Left ventricle myocardium superior (tissue), 1 donor: ENCODE data around the gene DENND4A. TPM values are rescaled to one million over a fixed set of nuclear protein-coding genes. Genes with fewer than 3 reads are reported as not detected.
A peak's percentile ranks its signal among the peaks of the same experiment; 100 is the strongest.

Experiments used
- ATAC-seq: fragments of 200-7000 bp; cut with Tn5 transposase; one replicate; pipeline ENCODE4 v1.9.1; 2020; ENCODE audit warnings: mild to moderate bottlenecking, moderate library complexity
- DNase-seq: peaks from one replicate; pipeline ENCODE4 v3.0.0-alpha.2; 2020
- intact Hi-C: fragments of 100-400 bp; cut with micrococcal nuclease; formaldehyde crosslinking; loops from one replicate; pipeline ENCODE4 v1.11.0; 2022
- total RNA-seq: library from RNA; stranded (reverse); fragmentation: NEBNext Ultra II Directional; extraction: Animal tissue kit (Norgen Biotek cat#: 25700); gene quantifications from one replicate; pipeline ENCODE4 v1.2.1, GENCODE V29; 2021
- donor health status: DM: no; HTN: yes; CAD: no; lungs with severe emphysema.

Gene DENND4A
- total RNA-seq, 1 donor from 2014 or later = 14.0 TPM

GRCh38 chr15:65651831-65652749 is 140.0 kb downstream of the DENND4A start:
- ATAC-seq (peak; percentile 45), DNase-seq (no peak)
- intact Hi-C loops = no loop called here

- ATAC-seq (no peak), DNase-seq (no peak)
- intact Hi-C loops = no loop called here
Observed at GRCh38 chr15:65651042-65651322, 141.1 kb downstream of the DENND4A start.

GRCh38 chr15:65650312-65651041 is 141.6 kb downstream of the DENND4A start:
- ATAC-seq = no peak

GRCh38 chr15:65646486-65646885 is 145.6 kb downstream of the DENND4A start:
- ATAC-seq (no peak), DNase-seq (no peak)
- intact Hi-C loops = no loop called here

More at GRCh38 chr15:65650312-65651041, 141.6 kb downstream of the DENND4A start:
- DNase-seq = no peak
- intact Hi-C loops = no loop called here

GRCh38 chr15:65645392-65645791 is 146.7 kb downstream of the DENND4A start:
- ATAC-seq = no peak
- intact Hi-C loops = no loop called here
- DNase-seq = no peak

- no peak for DNase-seq
- ATAC-seq = no peak
- intact Hi-C loops = no loop called here
Observed at GRCh38 chr15:65644282-65644681, 147.8 kb downstream of the DENND4A start.

GRCh38 chr15:65642594-65642993 is 149.5 kb downstream of the DENND4A start:
- DNase-seq (no peak), ATAC-seq (no peak)
- intact Hi-C loops = no loop called here

- ATAC-seq = peak; percentile 16
- intact Hi-C loops = no loop called here
- DNase-seq = no peak
Observed at GRCh38 chr15:65641768-65642475, 150.2 kb downstream of the DENND4A start.

GRCh38 chr15:65639509-65639908 is 152.6 kb downstream of the DENND4A start:
- DNase-seq = no peak
- intact Hi-C loops = no loop called here
- ATAC-seq = no peak

- DNase-seq (no peak), ATAC-seq (peak; percentile 85)
- intact Hi-C loops = no loop called here
Observed at GRCh38 chr15:65638681-65639089, 153.4 kb downstream of the DENND4A start.

GRCh38 chr15:65638109-65638508 is 154.0 kb downstream of the DENND4A start:
- intact Hi-C loops = no loop called here
- ATAC-seq (no peak), DNase-seq (no peak)

- no peak for DNase-seq
- ATAC-seq = no peak
- intact Hi-C loops = no loop called here
Observed at GRCh38 chr15:65634356-65634755, 157.7 kb downstream of the DENND4A start.

- intact Hi-C loops = no loop called here
- no peak for ATAC-seq
- DNase-seq = no peak
Observed at GRCh38 chr15:65633752-65634151, 158.3 kb downstream of the DENND4A start.

GRCh38 chr15:65632780-65633375 is 159.2 kb downstream of the DENND4A start:
- DNase-seq (no peak), ATAC-seq (no peak)
- intact Hi-C loops = no loop called here

- no peak for ATAC-seq
- DNase-seq = no peak
- intact Hi-C loops = no loop called here
Observed at GRCh38 chr15:65631503-65631902, 160.6 kb downstream of the DENND4A start.

GRCh38 chr15:65630760-65631159 is 161.3 kb downstream of the DENND4A start:
- intact Hi-C loops = no loop called here
- ATAC-seq (no peak), DNase-seq (no peak)

GRCh38 chr15:65629548-65629947 is 162.5 kb downstream of the DENND4A start:
- DNase-seq = no peak
- ATAC-seq = no peak
- intact Hi-C loops = no loop called here

GRCh38 chr15:65626856-65627255 is 165.2 kb downstream of the DENND4A start:
- intact Hi-C loops = no loop called here
- DNase-seq (no peak), ATAC-seq (no peak)

- intact Hi-C loops = no loop called here
- ATAC-seq (no peak), DNase-seq (no peak)
Observed at GRCh38 chr15:65623103-65623502, 169.0 kb downstream of the DENND4A start.

- intact Hi-C loops = no loop called here
- DNase-seq (no peak), ATAC-seq (no peak)
Observed at GRCh38 chr15:65621638-65622037, 170.5 kb downstream of the DENND4A start, which contains the start of gene SLC24A1. Gene SLC24A1, plus strand, starts transcription at chr15:65621938. Its CDS starts 2,143 bp downstream, at chr15:65624081.
